ENCODE data around the gene KIF5A. TPM values are rescaled to one million over a fixed set of nuclear protein-coding genes. Genes with fewer than 3 reads are reported as not detected.
A peak's percentile ranks its signal among the peaks of the same experiment; 100 is the strongest.
"Not testable (repeated sequence)": the region's sequence is repeated elsewhere in the genome, so short reads cannot be mapped to it uniquely, and the experiment has no call there.

Gene KIF5A
- 0.29 and 0.36 TPM in 2 replicates for total RNA-seq

GRCh38 chr12:57549909-57550640 is at the start of gene KIF5A:
KIF5A (plus strand) TSS chr12:57550044; CDS start chr12:57550272, 228 bp downstream.
- no peak for TF ChIP-seq CTCF (IDR thresholded peaks at IDR 0.05; ENCODE audit: extremely low read depth, low read depth, low read length)
- Histone ChIP-seq H4K20me1 (ENCODE audit: insufficient read depth, low read length) (peaks cover 8% of the 10 kb centered on the region), H3K79me2 (ENCODE audit: insufficient read depth, low read length) (peaks cover 19% of the 10 kb centered on the region), H2AFZ (ENCODE audit: low read length) (no peak within 1 kb of the TSS), H3K36me3 (ENCODE audit: insufficient read depth, low read length) (no peaks in the 10 kb centered on the region), H3K27ac (ENCODE audit: low read depth, low read length) (no peak within 1 kb of the TSS), H3K9me3 (ENCODE audit: low read depth, low read length) (no peaks in the 10 kb centered on the region), H3K4me3 (ENCODE audit: insufficient read depth, low read length) (peak within 1 kb of the TSS; percentile 41), H3K4me2 (ENCODE audit: insufficient read depth, low read length) (peak within 1 kb of the TSS; percentile 49), H3K4me1 (ENCODE audit: insufficient read depth, low read length) (peaks cover 19% of the 10 kb centered on the region), H3K27me3 (ENCODE audit: insufficient read depth, low read length) (peaks cover 31% of the 10 kb centered on the region)
- DNase-seq (ENCODE audit: insufficient read length, low spot score, missing footprints): peak; percentile 90

- TF ChIP-seq CTCF (IDR thresholded peaks at IDR 0.05; ENCODE audit: extremely low read depth, low read depth, low read length): no peak
- Histone ChIP-seq H3K4me2 (ENCODE audit: insufficient read depth, low read length) (no peak overlapping the region), H3K27ac (ENCODE audit: low read depth, low read length) (no peak overlapping the region), H3K4me3 (ENCODE audit: insufficient read depth, low read length) (no peak overlapping the region), H4K20me1 (ENCODE audit: insufficient read depth, low read length) (no peaks in the 10 kb centered on the region), H3K36me3 (ENCODE audit: insufficient read depth, low read length) (peaks cover 60% of the 10 kb centered on the region), H3K79me2 (ENCODE audit: insufficient read depth, low read length) (no peaks in the 10 kb centered on the region), H3K9me3 (ENCODE audit: low read depth, low read length) (no peaks in the 10 kb centered on the region), H3K4me1 (ENCODE audit: insufficient read depth, low read length) (no peaks in the 10 kb centered on the region), H2AFZ (ENCODE audit: low read length) (no peak overlapping the region), H3K27me3 (ENCODE audit: insufficient read depth, low read length) (no peaks in the 10 kb centered on the region)
- no peak for DNase-seq (ENCODE audit: insufficient read length, low spot score, missing footprints)
These were observed 49.6 kb upstream of the KIF5A start for GRCh38 chr12:57500213-57500612.

GRCh38 chr12:57502311-57502969 is 47.4 kb upstream of the KIF5A start:
- not testable (repeated sequence) for H3K4me3 ChIP-seq (ENCODE audit: insufficient read depth, low read length); H3K79me2 ChIP-seq (ENCODE audit: insufficient read depth, low read length); H4K20me1 ChIP-seq (ENCODE audit: insufficient read depth, low read length); H2AFZ ChIP-seq (ENCODE audit: low read length); H3K9me3 ChIP-seq (ENCODE audit: low read depth, low read length); H3K27me3 ChIP-seq (ENCODE audit: insufficient read depth, low read length); H3K4me1 ChIP-seq (ENCODE audit: insufficient read depth, low read length); DNase-seq (ENCODE audit: insufficient read length, low spot score, missing footprints); H3K27ac ChIP-seq (ENCODE audit: low read depth, low read length); H3K4me2 ChIP-seq (ENCODE audit: insufficient read depth, low read length)
- H3K36me3 ChIP-seq (ENCODE audit: insufficient read depth, low read length): peaks cover 59% of the 10 kb centered on the region

GRCh38 chr12:57506541-57506940 is 43.3 kb upstream of the KIF5A start:
- not testable (repeated sequence) for H3K4me3 ChIP-seq (ENCODE audit: insufficient read depth, low read length); H3K27me3 ChIP-seq (ENCODE audit: insufficient read depth, low read length); DNase-seq (ENCODE audit: insufficient read length, low spot score, missing footprints); H3K79me2 ChIP-seq (ENCODE audit: insufficient read depth, low read length); H3K4me1 ChIP-seq (ENCODE audit: insufficient read depth, low read length); H3K27ac ChIP-seq (ENCODE audit: low read depth, low read length); H3K9me3 ChIP-seq (ENCODE audit: low read depth, low read length); H4K20me1 ChIP-seq (ENCODE audit: insufficient read depth, low read length); H3K4me2 ChIP-seq (ENCODE audit: insufficient read depth, low read length); H2AFZ ChIP-seq (ENCODE audit: low read length)
- H3K36me3 ChIP-seq (ENCODE audit: insufficient read depth, low read length): peaks cover 52% of the 10 kb centered on the region

GRCh38 chr12:57507796-57508195 is 42.0 kb upstream of the KIF5A start:
- not testable (repeated sequence) for H3K4me2 ChIP-seq (ENCODE audit: insufficient read depth, low read length); H3K27me3 ChIP-seq (ENCODE audit: insufficient read depth, low read length); H3K4me1 ChIP-seq (ENCODE audit: insufficient read depth, low read length); H3K79me2 ChIP-seq (ENCODE audit: insufficient read depth, low read length); H3K27ac ChIP-seq (ENCODE audit: low read depth, low read length); H2AFZ ChIP-seq (ENCODE audit: low read length); DNase-seq (ENCODE audit: insufficient read length, low spot score, missing footprints); H3K4me3 ChIP-seq (ENCODE audit: insufficient read depth, low read length); H3K9me3 ChIP-seq (ENCODE audit: low read depth, low read length); H4K20me1 ChIP-seq (ENCODE audit: insufficient read depth, low read length)
- H3K36me3 ChIP-seq (ENCODE audit: insufficient read depth, low read length): peaks cover 56% of the 10 kb centered on the region
